Measurements from ENCODE around the gene BCLAF3. TPM values are rescaled to one million over a fixed set of nuclear protein-coding genes. Genes with fewer than 3 reads are reported as not detected.

The BCLAF3 gene
- total RNA-seq, 1 donor from 2014 or later: 8.9 TPM

DNA sequence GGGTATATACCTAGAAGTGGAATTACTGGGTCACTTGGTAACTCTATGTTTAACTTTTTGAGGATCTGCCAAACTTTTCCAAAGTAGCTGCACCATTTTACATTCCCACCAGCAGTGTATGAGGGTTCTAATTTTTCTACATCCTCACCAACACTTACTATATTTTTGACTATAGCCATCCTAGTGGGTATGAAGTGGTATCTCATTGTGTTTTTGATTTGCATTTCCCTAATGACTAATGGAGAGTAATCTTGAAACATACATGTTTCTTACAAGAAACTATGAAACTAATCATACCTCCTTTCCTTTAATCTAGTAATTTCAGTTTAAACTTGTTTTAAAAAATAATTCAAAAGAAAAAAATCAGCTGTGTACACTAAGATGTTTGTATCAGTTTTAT is 17.9 kb downstream of the BCLAF3 start:
- H3K4me1 Mint-ChIP-seq: no peaks in the 10 kb centered on the region
- H3K27me3 Mint-ChIP-seq (ENCODE audit: low read depth): no peaks in the 10 kb centered on the region
- peaks cover 6% of the 10 kb centered on the region for H3K9me3 Mint-ChIP-seq
- no peak for DNase-seq (ENCODE audit: low read depth, low spot score)
- peaks cover 14% of the 10 kb centered on the region for H3K36me3 Mint-ChIP-seq (ENCODE audit: low read depth)
- no peak overlapping the region for H3K27ac Mint-ChIP-seq (ENCODE audit: unreplicated experiment)
- no peak for TF ChIP-seq CTCF (conservative IDR thresholded peaks at IDR 0.05)
- no peak overlapping the region for H3K4me3 Mint-ChIP-seq

GRCh38 chrX:19968276-19968675 is 22.6 kb downstream of the BCLAF3 start:
- DNase-seq (ENCODE audit: low read depth, low spot score): no peak
- peaks cover 12% of the 10 kb centered on the region for H3K36me3 Mint-ChIP-seq (ENCODE audit: low read depth)
- H3K27ac Mint-ChIP-seq (ENCODE audit: unreplicated experiment): no peak overlapping the region
- no peaks in the 10 kb centered on the region for H3K4me1 Mint-ChIP-seq
- no peak overlapping the region for H3K4me3 Mint-ChIP-seq
- no peak for TF ChIP-seq CTCF (conservative IDR thresholded peaks at IDR 0.05)
- no peaks in the 10 kb centered on the region for H3K27me3 Mint-ChIP-seq (ENCODE audit: low read depth)
- H3K9me3 Mint-ChIP-seq: no peaks in the 10 kb centered on the region

- Mint-ChIP-seq H3K9me3 (no peaks in the 10 kb centered on the region), H3K4me1 (no peaks in the 10 kb centered on the region), H3K27ac (ENCODE audit: unreplicated experiment) (no peak overlapping the region), H3K36me3 (ENCODE audit: low read depth) (peaks cover 12% of the 10 kb centered on the region), H3K4me3 (no peak overlapping the region), H3K27me3 (ENCODE audit: low read depth) (no peaks in the 10 kb centered on the region)
- no peak for TF ChIP-seq CTCF (conservative IDR thresholded peaks at IDR 0.05)
- DNase-seq (ENCODE audit: low read depth, low spot score): no peak
These were observed 24.8 kb downstream of the BCLAF3 start for GRCh38 chrX:19966056-19966455.

- H3K9me3 Mint-ChIP-seq: no peaks in the 10 kb centered on the region
- no peaks in the 10 kb centered on the region for H3K4me1 Mint-ChIP-seq
These were observed 26.7 kb downstream of the BCLAF3 start for GRCh38 chrX:19964017-19964710.

DNA sequence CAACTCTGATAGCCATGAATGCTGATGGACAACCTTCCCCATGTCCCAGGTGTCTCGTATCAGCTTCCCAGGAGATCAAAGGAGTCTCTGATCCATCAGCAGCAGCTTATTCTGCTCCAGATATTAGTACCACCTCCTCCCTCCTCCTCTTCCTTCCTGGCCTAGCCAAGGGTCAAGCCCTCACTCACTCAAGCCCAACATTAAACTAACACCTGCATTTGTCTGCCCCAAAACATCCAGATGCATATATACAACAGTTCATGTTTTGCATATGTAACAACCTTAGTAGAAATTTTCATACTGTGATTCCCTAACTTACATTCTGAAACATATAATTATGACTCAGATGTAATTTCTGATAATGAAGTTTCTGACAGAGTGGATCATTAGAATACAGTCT is 29.9 kb downstream of the BCLAF3 start:
- Mint-ChIP-seq H3K27ac (ENCODE audit: unreplicated experiment) (no peak overlapping the region), H3K4me1 (no peaks in the 10 kb centered on the region), H3K36me3 (ENCODE audit: low read depth) (peaks cover 14% of the 10 kb centered on the region)

More at GRCh38 chrX:19964017-19964710, 26.7 kb downstream of the BCLAF3 start:
- Mint-ChIP-seq H3K27ac (ENCODE audit: unreplicated experiment) (no peak overlapping the region), H3K4me3 (no peak overlapping the region), H3K27me3 (ENCODE audit: low read depth) (no peaks in the 10 kb centered on the region), H3K36me3 (ENCODE audit: low read depth) (peaks cover 13% of the 10 kb centered on the region)
- TF ChIP-seq CTCF (conservative IDR thresholded peaks at IDR 0.05): no peak
- DNase-seq (ENCODE audit: low read depth, low spot score): no peak

More for the DNA sequence above, 29.9 kb downstream of the BCLAF3 start:
- H3K4me3 Mint-ChIP-seq: no peak overlapping the region
- DNase-seq (ENCODE audit: low read depth, low spot score): no peak
- no peaks in the 10 kb centered on the region for H3K27me3 Mint-ChIP-seq (ENCODE audit: low read depth)
- H3K9me3 Mint-ChIP-seq: peaks cover 4% of the 10 kb centered on the region
- TF ChIP-seq CTCF (conservative IDR thresholded peaks at IDR 0.05): no peak
